HG03066 (cell line): ENCODE results near the gene MARCO.
"Not testable (repeated sequence)": the region's sequence is repeated elsewhere in the genome, so short reads cannot be mapped to it uniquely, and the experiment has no call there.

ENCODE experiments used
- ATAC-seq: cut with Tn5 transposase; IDR thresholded peaks from one replicate; pipeline ENCODE4 v1.9.1; 2021; ENCODE audit warnings: low read depth; ENCODE audit not compliant: unreplicated experiment

MARCO gene

DNA sequence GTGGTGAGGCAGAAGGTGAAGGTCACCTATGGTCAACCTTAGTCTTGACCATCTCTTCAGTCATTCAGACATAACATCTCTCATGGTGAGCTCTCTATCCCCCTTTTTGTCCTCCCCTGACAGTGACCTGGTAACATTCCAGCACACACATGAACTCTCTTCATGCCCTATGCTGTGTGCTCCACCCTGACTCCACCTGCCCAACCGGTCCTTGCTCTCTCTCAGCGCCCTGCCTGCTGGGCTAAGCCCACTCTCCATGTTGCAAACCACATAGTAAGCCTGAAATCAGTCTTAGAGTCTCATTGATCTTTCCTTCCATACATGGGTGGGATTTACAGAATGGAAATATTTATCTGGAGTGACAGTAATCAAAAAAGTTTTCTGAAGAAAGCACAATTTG, 52.8 kb downstream of the MARCO start:
- no peak for ATAC-seq

DNA sequence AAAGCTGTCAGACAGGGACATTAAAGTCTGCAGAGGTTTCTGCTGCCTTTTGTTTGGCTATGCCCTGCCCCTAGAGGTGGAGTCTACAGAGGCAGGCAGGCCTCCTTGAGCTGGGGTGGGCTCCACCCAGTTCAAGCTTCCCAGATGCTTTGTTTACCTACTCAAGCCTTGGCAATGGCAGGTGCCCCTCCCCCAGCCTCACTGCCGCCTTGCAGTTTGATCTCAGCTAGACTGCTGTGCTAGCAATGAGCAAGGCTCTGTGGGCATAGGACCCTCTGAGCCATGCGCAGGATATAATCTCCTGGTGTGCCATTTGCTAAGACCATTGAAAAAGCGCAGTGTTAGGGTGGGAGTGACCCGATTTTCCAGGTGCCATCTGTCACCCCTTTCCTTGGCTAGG, 61.9 kb downstream of the MARCO start:
- not testable (repeated sequence) for ATAC-seq

DNA sequence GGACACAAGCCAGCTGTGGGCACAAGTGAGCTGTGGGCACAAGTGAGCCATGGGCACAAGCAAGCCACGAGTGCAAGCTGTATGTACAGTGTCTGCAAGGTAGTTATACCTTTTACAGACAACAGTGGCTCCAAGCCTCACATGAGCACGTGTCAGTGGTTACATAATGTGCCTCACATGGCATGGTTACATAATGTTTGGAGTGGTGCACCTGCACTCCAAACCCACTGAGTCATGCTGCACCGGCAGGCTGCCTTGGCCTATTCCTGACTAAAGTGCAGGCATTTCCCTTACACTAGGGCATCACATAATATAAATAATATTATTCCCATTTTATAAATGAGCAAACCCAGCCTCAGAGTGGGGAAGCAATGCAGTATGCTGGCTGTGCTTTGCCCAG, 62.6 kb downstream of the MARCO start:
- ATAC-seq = no peak

DNA sequence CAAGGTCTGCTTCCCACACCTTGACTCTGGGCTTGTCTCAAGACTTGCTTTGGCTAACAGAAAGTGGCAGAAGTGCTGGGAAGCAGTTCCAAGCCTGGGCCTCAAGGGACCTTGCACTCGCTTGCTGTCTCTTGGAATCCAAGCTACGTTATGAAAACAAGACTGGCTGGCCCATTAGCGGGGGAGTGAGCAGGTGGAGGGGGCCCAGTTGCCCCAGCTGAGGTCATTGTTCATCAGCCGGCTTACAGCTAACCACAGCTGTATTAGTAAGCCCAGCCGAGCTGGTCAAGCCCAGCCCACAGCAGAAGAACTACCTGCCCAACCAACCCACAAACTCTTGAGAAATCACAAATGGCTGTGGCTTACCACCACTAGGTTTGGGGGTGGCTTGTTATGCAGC, 63.1 kb downstream of the MARCO start:
- no peak for ATAC-seq

DNA sequence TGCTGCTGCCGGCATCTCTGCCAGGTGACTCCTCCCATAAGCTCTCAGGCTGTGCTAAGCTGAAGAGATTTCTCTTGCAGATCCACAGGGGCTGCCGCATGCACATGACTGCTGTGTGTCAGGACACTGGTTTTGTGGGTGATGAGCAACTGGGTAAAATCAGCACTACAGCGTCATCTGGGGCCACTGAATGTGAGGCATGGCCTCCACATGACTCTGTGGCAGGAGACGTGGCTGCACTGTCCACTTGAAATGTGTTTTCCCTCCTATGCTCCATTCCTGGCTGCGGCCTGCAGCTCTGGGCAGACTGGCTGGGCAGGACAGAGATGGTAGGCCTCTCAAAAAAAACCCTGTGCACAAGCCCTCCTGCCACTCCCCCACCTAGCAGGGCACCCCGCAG, 63.6 kb downstream of the MARCO start:
- ATAC-seq = no peak

DNA sequence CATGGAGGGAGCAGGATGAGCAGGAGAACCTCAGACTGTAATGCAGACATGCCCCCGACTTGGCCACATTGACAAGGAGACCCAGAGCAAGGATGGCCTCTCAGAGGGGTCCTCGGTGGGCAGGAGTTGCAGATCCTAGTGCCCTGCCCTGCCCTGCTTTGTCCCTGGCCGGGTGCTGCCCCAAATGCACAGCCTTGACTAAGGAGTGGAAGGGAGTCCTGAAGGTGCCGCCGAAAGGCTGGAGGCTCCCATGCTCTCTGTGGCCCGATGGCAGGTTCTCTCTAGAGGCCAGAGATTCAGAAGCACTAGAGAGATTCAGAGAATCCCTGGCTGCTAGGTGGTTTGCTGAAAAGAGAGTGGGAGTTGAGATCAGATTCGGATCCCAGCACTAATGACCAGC, 64.4 kb downstream of the MARCO start:
- no peak for ATAC-seq

DNA sequence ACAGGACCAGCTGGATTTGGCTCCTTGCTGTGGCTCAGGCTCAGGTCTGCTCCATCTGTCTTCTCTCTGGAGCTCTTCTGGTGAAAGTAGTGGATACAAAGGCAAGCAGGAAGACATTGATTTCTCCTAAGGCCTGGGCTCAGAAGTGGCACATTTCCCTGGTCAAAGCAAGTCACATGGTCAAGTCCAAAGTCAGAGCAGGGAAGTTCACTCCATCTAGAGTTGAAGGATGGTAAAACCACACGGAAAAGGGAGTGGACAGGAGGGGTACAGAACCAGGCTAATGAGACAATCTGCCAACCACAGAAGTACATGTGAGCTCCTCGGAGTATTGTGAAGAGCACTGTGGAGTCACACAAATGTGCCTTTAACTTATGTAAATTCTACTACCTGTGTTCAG, 66.1 kb downstream of the MARCO start:
- ATAC-seq = no peak

DNA sequence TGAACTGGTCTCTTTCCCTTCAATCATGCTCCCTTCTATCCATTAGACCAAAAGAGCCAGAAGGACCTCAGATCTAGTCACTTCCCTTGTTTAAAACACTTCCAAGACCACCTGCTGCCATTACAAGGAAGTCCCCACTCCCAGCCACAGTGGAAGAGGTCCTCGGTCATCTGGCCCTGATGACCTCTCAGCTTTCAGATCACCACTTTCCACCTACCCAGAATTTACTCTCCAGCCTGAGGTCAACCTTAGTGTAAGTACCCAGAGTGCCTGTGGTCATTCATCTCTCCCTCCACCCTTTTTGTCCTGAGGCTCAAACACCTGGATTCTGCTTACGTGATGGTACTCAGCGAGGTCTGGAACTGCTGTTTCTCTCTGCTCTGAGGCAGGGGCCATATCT, 67.1 kb downstream of the MARCO start:
- no peak for ATAC-seq

DNA sequence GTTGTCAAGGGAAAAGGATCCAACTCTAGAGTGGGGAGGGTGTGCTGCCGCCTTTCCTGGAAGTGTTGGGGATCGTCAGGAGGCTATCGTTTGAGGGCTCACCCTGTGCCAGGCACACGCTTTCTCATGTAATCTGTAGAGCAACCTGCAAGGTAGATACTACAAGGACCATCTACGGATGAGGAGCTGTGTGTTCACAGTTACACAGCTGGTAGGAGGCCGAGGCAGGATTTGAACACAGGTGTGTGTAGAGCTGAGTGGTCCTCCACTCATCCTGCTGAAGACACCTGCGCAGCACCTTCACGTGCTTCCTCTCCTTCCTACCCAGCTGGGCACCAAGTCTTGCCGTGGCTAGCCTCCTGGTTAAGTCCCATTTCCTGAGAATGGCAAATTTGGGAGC, 68.3 kb downstream of the MARCO start:
- ATAC-seq = no peak

DNA sequence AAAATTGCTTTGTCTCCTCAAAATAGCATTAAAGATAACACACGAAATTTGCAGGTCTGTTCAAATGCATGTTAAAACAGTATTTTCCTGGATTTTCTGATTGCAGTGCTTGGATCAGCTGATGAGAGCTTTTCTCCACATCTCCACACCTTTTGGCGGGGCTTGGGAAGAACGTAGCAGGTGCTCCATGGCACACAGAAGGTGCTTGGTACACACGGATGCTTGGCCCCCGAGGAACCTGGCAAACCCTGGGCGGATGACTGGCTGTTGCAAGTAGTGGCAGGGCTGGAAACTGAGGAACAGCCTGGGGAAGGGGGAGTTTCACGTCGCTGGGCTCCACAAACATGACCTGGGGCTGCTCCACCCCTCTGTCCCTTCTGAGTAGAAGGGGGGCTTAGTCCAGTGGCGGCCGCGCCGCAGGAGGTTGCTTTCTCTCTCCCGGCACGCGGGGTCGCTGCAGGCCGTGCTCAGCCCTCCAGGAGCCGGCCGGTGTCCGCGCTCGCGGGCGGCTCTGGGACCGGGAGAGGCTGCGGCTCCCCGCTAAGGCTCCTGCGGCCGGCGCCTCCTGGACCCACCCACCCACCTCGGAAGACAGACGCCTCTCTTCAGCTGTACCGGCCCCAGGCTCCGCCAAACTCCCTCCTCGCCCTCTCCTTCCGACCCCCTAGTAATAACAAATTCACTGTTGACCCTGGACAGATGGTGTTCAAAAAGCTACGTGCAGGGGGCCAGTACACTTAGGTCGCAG, 69.3 kb downstream of the MARCO start:
- no peak for ATAC-seq

DNA sequence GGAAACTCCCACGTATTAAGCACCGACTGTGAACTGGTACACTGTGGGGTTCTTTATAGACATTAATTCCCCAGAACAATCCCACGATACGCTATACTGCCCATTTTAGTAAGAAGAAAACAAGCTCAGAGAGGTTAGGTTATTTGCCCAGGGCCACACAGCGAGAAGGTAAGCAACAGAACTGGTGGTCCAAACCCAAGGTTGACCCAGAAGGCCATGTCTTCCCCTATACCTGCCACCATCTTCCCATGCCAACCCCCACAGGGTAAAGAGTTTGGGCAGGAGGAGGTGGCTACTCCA, 69.9 kb downstream of the MARCO start:
- no peak for ATAC-seq

DNA sequence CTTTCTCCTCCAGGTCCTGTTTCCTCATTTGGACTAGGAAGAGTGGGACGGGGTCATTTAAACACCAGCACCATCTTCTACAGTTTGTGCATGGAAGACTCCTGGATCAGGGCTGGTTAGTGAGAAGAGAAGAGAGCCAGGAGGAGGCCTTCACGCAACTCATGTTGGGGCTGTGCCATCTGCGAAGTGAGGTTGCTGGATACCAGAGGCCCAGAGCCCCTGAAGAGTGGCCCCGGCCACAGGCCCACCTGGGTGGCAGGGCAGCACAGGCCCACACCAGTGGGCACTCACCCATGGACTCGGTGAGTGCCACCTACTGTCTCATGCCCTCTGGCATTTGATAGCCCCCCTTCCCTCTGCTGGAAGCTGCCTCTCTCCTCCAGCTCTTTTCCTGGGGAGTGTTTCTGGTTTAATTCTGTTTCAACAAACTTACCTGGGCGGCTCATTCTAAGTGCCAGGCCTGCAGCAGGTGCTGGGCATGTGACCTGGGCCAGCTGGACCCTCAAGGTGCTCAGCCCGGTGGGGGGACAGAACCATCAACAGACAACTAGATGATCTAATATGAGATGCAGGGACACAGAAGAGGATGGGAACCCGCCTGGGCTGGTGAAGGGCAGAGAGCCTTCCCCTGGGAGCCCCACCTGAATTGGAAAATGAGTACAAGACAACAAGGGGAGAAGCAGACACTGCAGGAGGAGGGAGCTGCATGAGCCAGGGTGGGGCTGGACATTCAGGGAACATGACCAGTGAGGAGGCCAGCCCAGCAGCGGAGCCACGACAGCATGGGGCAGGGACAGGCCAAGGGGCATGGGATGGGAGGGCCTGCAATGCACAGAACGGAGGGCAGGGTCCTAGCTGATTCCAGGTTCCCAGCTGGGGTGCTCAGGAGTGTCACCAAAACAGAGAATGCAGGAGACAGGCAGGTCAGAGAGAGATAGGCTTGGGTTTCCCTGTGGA, 70.6 kb downstream of the MARCO start:
- ATAC-seq = no peak

DNA sequence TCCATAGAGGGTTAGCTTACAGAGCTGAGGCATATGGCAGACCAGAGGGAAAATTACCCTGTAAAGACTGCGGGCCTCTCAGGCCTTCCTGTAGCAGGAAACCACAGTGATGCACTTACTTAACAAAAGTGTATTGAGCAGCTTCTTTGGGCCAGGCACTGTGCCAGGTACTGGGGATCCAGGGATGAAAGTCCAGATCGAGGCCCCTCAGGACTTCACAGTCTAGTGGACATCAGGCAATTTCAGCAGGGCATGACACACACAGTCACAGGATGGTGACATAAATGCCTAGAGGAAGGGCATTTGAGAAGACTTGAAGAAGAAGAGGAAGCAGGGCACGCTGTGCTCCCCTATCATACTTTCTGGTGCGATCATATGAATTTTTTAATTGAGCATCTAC, 71.7 kb downstream of the MARCO start:
- ATAC-seq = no peak

DNA sequence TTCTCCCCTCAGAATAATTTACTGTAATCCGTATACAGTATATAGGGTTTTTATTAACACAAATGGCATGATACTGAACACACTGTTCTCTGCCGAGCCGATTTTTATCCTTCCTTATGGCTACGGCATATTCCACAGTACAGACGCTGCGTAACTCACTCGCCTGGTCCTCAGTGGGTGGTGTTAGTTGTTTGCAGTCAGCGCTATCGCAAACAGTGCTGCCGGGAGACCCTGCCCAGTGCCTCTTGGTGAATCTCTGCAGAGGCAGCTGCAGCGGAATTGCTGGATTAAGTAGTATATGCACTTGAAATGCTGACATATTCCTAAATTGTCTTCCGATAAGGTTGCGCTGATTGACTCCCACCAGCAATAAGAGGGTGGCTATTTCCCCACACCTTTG, 73.9 kb downstream of the MARCO start:
- ATAC-seq = no peak

DNA sequence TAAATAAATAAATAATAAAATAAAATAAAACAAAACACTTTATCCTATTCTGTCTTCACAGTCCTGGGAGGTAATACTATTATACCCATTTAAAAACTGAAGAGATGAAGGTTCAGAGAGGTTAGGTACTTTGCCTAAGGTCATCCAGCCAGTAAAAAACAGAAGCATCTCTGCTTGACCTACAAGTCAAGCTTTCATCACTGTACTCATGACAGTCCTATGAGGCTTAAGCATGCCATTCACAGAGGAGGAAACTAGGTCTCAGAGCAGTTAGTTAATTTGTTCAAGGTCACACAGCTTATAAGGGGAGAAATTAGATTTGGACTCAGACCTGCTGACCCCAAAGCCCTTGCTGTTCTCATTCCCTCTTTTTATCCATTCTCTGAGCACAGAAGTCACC, 77.5 kb downstream of the MARCO start:
- no peak for ATAC-seq

DNA sequence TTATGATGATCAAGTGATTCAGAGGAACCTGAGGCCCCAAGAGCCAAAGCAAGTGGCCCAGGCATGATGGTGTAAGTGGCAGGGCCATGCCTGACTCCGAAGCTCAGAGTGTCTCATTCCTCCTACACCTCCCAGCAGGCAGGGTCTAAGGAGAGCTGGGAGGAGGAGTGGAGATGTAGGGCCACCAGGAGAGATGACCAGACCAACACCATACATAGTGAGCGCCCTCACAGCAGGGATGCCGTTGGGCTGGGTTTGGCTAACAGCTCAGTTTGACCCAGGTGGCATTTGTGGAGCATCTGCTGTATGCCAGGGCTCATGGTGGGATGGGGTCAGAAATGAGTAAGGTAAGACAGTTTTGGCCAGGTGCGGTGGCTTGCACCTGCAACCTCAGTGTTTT, 80.7 kb downstream of the MARCO start:
- no peak for ATAC-seq

DNA sequence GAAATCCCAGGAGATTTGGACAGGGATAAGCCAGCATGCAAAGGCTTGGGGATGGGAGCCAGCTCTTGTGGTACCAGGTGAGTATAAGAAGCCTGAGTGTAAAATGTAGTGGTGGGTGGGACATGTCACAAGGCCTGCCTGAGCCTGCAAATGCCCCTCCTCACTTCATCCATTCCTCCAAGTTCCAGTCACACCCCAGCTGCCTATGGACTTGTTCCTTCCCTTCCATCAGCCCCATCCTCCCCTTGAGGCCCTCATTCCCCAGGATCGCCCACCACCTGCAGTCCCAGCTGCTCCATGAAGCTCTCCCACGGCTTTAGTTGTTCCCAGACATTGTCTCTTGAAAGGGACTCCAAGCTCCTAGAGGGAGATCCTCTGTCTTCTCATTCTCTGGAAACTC, 81.5 kb downstream of the MARCO start:
- ATAC-seq = no peak

DNA sequence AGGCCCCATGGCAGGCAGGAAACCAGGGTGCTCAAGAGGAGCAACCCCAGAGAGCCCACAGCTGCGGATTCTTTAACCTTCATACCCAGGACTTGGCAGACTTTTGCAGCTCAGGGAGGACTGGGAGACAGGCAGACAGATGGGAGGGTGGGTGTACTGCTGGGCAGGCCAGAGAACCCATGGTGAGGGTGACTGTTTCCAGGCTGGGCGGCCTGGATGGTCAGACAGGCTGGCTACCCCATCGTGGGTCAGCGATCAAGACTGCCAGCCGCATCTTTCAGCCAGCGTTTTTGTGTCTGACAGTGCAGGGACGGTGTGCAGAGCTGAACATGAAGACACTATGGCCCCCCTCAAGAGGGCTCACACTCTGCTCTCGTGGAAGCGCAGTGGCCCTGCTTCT, 82.2 kb downstream of the MARCO start:
- no peak for ATAC-seq

DNA sequence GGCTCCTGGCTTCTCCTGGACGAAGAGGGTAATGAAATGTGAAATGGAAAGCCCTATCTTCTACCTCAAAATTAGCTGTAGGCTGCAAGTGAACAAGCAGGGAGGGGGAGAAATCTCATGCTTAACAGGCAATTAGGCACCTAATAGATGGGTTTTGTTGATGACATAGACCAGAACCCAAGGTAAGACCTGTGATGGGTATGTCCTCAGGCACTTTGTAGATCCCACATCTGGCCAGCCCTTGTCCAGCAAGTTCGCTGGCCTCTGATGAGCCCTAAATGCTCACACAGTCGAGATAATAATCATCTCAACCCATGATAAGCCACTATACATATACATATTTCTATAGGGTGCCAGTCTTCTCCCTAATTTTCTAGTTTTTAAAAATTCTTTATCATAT, 82.6 kb downstream of the MARCO start:
- no peak for ATAC-seq

DNA sequence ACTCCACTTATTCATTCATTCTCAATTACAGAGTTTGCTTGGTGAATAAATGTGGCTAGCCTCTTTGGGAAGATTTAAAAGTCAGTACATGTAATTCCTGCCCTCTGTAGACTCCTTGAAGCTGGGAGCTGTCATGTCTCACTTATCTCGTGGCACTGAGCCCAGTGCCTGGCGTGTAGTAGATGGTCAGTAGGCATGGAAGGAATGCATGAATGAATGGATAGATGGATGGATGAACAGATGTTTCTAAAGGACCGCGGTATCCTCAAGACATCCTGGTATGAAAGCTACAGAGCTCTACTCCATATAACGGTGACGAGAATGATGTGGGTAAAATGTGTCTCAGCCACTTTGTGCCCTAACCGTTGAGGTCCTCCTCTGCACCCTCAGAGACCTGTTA, 83.0 kb downstream of the MARCO start:
- ATAC-seq = no peak

DNA sequence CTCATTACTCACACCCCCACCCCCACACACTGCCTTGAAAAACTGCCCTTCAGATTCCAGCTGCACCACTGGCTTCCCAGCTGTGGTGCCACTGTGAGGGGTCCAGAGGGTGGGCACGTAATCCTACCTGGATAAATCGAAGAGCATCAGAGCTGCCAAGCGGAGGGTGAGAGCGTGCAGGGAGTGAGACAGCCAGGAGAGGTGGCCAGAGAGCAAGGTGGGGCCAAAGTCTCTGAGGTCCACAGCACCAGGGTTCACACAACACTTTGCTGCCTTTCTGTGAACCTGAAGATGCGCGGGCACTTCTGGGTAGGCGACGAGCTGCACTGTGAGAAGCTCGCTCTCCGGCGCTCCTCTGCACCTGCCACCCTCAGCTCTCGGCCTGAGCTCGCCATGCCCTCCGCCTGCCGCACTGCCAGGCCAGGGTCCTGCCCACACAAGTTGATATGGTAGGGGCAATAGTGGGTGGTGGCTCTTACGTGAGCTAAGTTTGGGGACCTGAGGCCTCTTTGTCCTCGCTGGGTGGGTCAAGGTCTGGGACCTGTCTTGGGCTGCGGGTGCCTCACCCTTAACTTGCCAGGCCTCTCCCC, 83.9 kb downstream of the MARCO start:
- no peak for ATAC-seq

DNA sequence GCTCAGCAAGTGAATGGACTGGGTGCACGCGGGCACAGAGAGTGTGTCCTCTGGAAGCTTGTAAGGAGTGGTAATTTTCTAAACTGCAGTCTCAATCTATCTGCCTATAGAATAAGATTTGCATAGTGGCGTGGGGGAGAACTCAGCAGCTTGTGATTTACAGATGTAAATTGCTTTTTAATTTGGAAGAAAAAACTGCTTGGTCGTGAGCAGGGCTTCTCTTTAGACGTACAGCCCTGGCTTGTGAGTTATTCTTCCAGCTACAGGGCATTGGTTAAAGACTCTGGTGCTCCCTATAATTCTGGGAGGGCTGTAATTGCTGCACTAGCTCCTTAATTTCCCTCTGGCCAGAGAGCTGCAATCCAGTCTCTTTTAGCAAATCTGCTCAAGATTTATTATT, 84.9 kb downstream of the MARCO start:
- no peak for ATAC-seq
